GM18498 (cell line): Measurements from ENCODE around the gene LMCD1.

ENCODE experiments used
- ATAC-seq: cut with Tn5 transposase; IDR thresholded peaks from one replicate; pipeline ENCODE4 v1.9.1; 2021; ENCODE audit warnings: mild to moderate bottlenecking, moderate library complexity; ENCODE audit not compliant: unreplicated experiment

Gene LMCD1

GRCh38 chr3:8608041-8608790, 106.6 kb downstream of the LMCD1 start:
- ATAC-seq, result no peak

GRCh38 chr3:8608791-8609467, 107.3 kb downstream of the LMCD1 start:
- ATAC-seq, result no peak

- no peak for ATAC-seq
These were observed 109.3 kb downstream of the LMCD1 start for GRCh38 chr3:8610951-8611350.

DNA sequence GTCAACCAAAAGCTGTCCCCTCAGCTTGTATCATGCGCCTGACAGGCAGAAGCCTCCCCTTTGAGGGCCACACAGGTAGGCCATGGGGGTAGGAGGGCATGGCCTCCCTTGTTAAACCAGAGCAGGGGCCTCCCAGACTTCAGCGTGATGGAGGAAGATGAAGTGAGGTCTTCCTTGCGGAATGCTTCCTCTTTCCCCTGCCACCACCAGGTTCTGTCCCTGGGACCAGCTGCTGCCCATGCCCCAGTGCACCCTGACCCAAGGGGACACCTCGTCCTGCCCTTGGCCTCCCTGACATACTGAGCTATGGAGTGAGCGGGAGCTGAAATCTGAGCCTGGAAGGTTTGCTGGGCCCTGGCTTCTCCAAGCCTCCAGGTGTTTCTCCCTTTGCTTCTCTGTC, 116.3 kb downstream of the LMCD1 start:
- no peak for ATAC-seq

DNA sequence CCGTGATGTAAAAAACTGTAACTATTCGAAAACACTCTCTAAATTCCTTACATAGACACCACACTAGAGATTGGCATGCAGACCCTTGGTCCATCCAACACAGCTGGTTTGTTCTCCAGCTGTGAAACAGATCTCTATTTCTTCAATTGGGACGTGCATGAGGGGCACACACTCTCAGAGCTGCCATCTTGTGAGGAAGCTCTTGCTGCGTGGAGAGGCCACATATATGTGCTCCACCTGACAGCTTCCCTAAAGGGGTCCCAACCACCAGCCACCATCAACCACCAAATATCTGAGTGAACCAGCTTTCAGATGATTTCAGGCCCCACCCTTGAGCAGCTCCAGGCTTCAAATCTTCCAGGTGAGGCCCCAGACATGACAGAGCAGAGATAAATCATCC, 117.3 kb downstream of the LMCD1 start:
- no peak for ATAC-seq

DNA sequence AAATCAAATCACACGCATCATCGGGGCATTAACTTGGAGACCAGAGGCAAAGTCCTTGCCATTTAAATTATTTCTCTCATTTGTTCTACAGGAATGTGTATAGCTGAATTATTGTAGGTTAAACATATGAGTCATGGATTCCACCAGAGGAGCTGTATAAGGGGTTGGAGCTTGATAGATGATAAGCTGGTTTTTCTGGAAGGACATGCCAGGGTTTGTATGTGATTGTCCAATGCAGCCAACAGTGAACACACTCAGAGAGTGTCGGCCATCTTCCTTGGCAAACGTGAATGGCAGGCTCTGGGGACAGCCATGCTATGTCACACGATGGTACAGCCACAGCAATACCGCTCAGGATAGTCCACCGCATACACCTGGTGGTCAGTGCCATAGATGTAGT, 117.9 kb downstream of the LMCD1 start:
- no peak for ATAC-seq

DNA sequence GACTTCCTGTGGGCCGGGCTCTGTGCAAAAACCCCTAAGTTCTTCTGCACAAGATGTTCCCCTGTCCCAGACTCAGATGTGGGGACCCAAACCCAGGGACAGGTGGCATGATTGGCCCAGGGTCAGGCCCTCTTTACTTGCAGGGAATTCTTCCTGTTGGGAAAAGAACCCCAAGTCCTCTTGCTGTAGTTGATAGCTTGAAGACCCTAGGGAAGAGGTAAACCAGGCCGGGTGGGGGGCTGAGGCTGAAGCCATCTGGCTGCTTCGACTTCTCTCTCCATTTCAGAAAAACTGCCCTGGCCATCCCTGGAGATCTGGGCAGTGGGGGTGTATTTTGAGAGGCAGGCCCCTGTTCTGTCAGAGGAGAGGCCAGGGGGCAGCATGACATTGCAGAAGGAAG, 119.5 kb downstream of the LMCD1 start:
- ATAC-seq, result no peak

DNA sequence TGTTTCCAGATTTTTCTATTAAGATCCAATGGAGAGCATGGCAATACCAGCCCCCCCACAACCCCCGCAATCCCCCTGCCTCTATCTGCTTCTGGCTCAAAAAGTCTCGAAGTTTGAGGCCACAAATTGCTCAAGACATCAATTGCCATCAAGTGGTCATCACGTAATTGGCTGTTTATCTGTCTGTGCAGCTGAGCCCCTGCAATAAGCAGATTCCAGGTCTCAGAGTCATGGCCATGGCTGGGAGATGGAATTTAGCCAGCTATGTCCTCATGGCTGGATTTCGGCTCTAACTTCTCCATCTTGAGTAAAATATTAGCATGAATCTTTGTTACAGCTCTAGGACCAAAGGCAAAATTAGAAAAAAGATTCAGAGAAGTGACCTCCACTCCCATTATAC, 120.2 kb downstream of the LMCD1 start:
- no peak for ATAC-seq

DNA sequence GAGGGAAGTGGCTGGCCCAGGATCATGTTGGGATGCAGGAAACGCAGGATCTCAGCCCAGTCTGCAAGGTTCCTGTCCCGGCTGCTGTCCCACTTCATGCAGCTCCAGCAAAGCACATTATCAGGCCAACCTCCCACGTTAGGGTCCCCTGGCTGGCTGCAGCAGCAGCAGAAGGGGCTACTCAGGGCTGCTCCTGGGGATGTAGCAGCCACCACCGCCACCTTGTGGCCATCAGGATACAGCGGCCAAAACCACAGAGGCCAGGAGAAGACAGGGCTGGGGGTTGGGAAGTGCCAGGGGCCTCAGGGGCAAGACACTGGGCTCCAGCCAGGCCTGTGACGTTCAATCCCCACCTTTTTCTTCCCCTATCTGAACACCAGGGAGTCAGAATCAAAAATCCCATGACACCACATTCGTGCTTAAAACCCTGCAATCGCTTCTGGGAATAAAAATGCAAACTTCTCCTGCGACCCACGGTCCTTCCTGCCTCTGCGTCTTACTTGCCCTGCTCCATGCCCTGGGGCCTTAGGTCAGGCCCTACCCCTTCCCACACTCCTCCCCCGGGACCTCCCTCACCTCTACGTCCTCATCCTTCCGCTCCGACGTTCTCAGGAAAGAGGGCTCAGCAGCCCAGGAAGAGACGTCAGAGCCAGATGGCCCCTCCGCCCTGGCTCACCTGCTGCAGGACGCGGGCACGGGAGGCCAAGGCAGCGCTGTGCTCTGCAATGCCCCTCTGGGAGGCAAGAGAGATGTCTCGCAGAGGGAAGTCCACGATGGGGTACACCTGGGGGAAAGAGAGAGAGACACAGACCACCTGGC, 121.5 kb downstream of the LMCD1 start:
- peak; percentile 93 for ATAC-seq

- no peak for ATAC-seq
These were observed 122.1 kb downstream of the LMCD1 start for GRCh38 chr3:8623741-8624140.
